HG02981 (cell line): ENCODE data around the gene ECHDC1.
"Not testable (repeated sequence)": the region's sequence is repeated elsewhere in the genome, so short reads cannot be mapped to it uniquely, and the experiment has no call there.

ENCODE experiments used
- ATAC-seq: cut with Tn5 transposase; IDR thresholded peaks from one replicate; pipeline ENCODE4 v1.9.1; 2021; ENCODE audit warnings: mild to moderate bottlenecking, moderate library complexity; ENCODE audit not compliant: unreplicated experiment

The ECHDC1 gene

GRCh38 chr6:127342296-127342945 lies 988 bp downstream of the ECHDC1 start:
- no peak for ATAC-seq

- peak; percentile 37 for ATAC-seq
Measured at GRCh38 chr6:127341471-127342202, 1.8 kb downstream of the ECHDC1 start.

- no peak for ATAC-seq
Measured at GRCh38 chr6:127340171-127340570, 3.2 kb downstream of the ECHDC1 start.

- ATAC-seq: no peak
Measured at GRCh38 chr6:127338936-127339335, 4.5 kb downstream of the ECHDC1 start.

GRCh38 chr6:127332383-127332961 lies 10.9 kb downstream of the ECHDC1 start:
- ATAC-seq: no peak

- ATAC-seq: not testable (repeated sequence)
Measured at GRCh38 chr6:127331256-127331655, 12.2 kb downstream of the ECHDC1 start.

- no peak for ATAC-seq
Measured at GRCh38 chr6:127328043-127328609, 15.3 kb downstream of the ECHDC1 start.

GRCh38 chr6:127319686-127320085 lies 23.7 kb downstream of the ECHDC1 start:
- ATAC-seq: no peak

- ATAC-seq: no peak
Measured at GRCh38 chr6:127317388-127318128, 25.9 kb downstream of the ECHDC1 start.

- no peak for ATAC-seq
Measured at GRCh38 chr6:127305741-127306140, 37.7 kb downstream of the ECHDC1 start.

- no peak for ATAC-seq
Measured at GRCh38 chr6:127303917-127304316, 39.5 kb downstream of the ECHDC1 start.

- ATAC-seq: peak; percentile 77
Measured at GRCh38 chr6:127302728-127303660, 40.4 kb downstream of the ECHDC1 start.

GRCh38 chr6:127301199-127301700 lies 42.2 kb downstream of the ECHDC1 start:
- ATAC-seq: no peak

- ATAC-seq: no peak
Measured at GRCh38 chr6:127300411-127300810, 43.0 kb downstream of the ECHDC1 start.

GRCh38 chr6:127299522-127300240 lies 43.7 kb downstream of the ECHDC1 start:
- ATAC-seq: no peak

GRCh38 chr6:127298475-127298874 lies 44.9 kb downstream of the ECHDC1 start:
- ATAC-seq: no peak

- ATAC-seq: no peak
Measured at GRCh38 chr6:127297502-127298070, 45.8 kb downstream of the ECHDC1 start.

GRCh38 chr6:127291495-127291894 lies 51.9 kb downstream of the ECHDC1 start:
- ATAC-seq: peak; percentile 82
